ENCODE results near the gene UBE2J1.

UBE2J1 gene

DNA sequence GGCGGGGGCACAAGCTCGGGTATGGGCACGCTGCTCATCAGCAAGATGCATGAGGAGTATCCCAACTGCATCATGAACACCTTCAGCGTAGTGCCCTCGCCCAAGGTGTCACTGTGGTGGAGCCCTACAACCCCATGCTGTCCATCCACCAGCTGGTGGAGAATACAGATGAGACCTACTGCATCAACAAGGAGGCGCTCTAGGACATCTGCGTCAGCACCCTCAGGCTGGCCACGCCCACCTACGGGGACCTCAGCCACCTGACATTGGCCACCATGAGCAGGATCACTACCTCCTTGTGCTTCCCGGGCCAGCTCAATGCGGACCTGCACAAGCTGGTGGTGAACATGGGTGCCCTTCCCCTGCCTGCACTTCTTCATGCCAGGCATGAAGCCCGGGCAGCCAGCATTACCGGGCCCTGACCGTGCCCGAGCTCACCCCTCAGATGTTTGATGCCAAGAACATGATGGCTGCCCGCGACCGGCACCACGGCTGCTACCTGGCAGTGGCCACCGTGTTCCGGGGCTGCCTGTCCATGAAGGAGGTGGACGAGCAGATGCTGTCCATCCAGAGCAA, 50.2 kb downstream of the UBE2J1 start:
- Histone ChIP-seq H3K4me3 (ENCODE audit: control insufficient read depth in 1 of 7, extremely low read depth in 1 of 7, insufficient read depth in 4 of 7, low read depth in 2 of 7, low read length in 6 of 7) (no peak overlapping the region), H3K9me3 (ENCODE audit: control extremely low read depth in 1 of 5, control insufficient read depth in 4 of 5, insufficient read depth in 2 of 5, low read depth in 1 of 5, low read length in 4 of 5) (no peaks in the 10 kb centered on the region), H3K27ac (ENCODE audit: insufficient read depth in 1 of 2, low read depth in 1 of 2, low read length in 2 of 2, poor library complexity in 1 of 2, severe bottlenecking in 2 of 2) (no peak overlapping the region), H3K4me1 (ENCODE audit: control extremely low read depth in 1 of 4, control insufficient read depth in 4 of 4, insufficient read depth in 4 of 4, low read length in 3 of 4) (peaks cover 11 to 17% (median 13%) of the 10 kb centered on the region in 4 experiments), H3K36me3 (ENCODE audit: control insufficient read depth in 4 of 4, insufficient read depth in 4 of 4, low read length in 3 of 4) (no peaks in the 10 kb centered on the region), H3K27me3 (replicated peaks in 2 of 5; ENCODE audit: control insufficient read depth in 4 of 5, insufficient read depth in 5 of 5, low read length in 4 of 5) (no peaks in the 10 kb centered on the region)
- ChIA-PET CTCF (interaction anchor here (0.5 to 1.7 kb wide), 5 partner anchors 11 to 319 kb away, joined by 3 to 4 read pairs (median 3); no protein-coding TSS in a partner anchor), POLR2A (no interaction called here)
- 97% methylated on average over 16 of the region's 22 CpGs for WGBS (ENCODE audit: insufficient coverage)
- DNase-seq = no peak

DNA sequence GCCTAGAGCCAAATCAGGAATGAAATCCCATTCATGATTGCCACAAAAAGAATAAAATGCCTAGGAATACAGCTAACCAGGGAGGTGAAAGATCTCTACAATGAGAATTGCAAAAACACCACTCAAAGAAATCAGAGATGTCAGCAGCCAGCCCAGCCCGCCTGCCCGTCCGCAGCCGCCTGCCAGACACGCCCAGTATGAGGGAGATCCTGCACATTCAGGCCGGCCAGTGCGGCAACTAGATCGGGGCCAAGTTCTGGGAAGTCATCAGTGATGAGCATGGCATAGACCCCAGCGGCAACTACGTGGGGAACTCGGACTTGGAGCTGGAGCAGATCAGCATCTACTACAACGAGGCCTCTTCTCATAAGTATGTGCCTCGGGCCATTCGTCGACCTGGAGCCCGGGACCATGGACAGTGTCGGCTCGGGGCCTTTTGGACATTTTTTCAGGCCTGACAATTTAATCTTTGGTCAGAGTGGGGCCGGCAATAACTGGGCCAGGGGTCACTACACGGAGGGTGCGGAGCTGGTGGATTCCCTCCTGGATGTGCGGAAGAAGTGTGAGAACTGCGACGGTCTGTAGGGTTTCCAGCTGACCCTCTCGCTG, 50.8 kb downstream of the UBE2J1 start:
- 95% methylated on average over 24 of the region's 25 CpGs for WGBS (ENCODE audit: insufficient coverage)
- CTCF ChIA-PET = interaction anchor here (0.5 to 1.7 kb wide), 6 partner anchors 10 to 319 kb away, joined by 3 to 4 read pairs (median 3); no protein-coding TSS in a partner anchor
- POLR2A ChIA-PET = no interaction called here
- no peaks in the 10 kb centered on the region for H3K36me3 ChIP-seq (ENCODE audit: control insufficient read depth in 4 of 4, insufficient read depth in 4 of 4, low read length in 3 of 4)
- no peaks in the 10 kb centered on the region for H3K9me3 ChIP-seq (ENCODE audit: control extremely low read depth in 1 of 5, control insufficient read depth in 4 of 5, insufficient read depth in 2 of 5, low read depth in 1 of 5, low read length in 4 of 5)
- no peak overlapping the region for H3K27ac ChIP-seq (ENCODE audit: insufficient read depth in 1 of 2, low read depth in 1 of 2, low read length in 2 of 2, poor library complexity in 1 of 2, severe bottlenecking in 2 of 2)
- H3K4me1 ChIP-seq (ENCODE audit: control extremely low read depth in 1 of 4, control insufficient read depth in 4 of 4, insufficient read depth in 4 of 4, low read length in 3 of 4) = peaks cover 11 to 23% (median 14%) of the 10 kb centered on the region in 4 experiments
- no peak for DNase-seq
- no peaks in the 10 kb centered on the region for H3K27me3 ChIP-seq (replicated peaks in 2 of 5; ENCODE audit: control insufficient read depth in 4 of 5, insufficient read depth in 5 of 5, low read length in 4 of 5)
- H3K4me3 ChIP-seq (ENCODE audit: control insufficient read depth in 1 of 7, extremely low read depth in 1 of 7, insufficient read depth in 4 of 7, low read depth in 2 of 7, low read length in 6 of 7) = no peak overlapping the region

DNA sequence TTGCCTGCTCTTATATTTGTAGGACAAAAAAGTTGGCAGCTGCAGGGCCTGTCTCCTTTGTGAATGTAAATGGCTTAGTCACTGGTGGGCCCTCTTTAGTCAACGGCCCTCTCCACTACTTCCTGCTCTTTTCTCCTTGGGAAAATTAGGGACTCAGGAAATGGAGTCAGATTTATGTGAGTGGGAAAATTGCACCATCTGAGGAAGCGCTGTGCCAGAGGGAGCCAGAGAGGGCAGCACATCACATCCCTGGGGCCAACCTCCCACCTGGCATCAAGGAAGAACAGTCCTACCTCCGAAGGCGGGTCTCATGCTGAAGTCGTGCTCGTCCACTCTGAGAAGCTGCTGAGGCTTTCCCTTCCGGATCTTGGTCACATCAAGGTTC, 53.1 kb downstream of the UBE2J1 start:
- 100% methylated on average over 6 of the region's 7 CpGs for WGBS (ENCODE audit: insufficient coverage)
- Histone ChIP-seq H3K9me3 (ENCODE audit: control extremely low read depth in 1 of 5, control insufficient read depth in 4 of 5, insufficient read depth in 2 of 5, low read depth in 1 of 5, low read length in 4 of 5) (no peaks in the 10 kb centered on the region), H3K27me3 (replicated peaks in 2 of 5; ENCODE audit: control insufficient read depth in 4 of 5, insufficient read depth in 5 of 5, low read length in 4 of 5) (no peaks in the 10 kb centered on the region), H3K27ac (ENCODE audit: insufficient read depth in 1 of 2, low read depth in 1 of 2, low read length in 2 of 2, poor library complexity in 1 of 2, severe bottlenecking in 2 of 2) (no peak overlapping the region), H3K36me3 (ENCODE audit: control insufficient read depth in 4 of 4, insufficient read depth in 4 of 4, low read length in 3 of 4) (no peaks in the 10 kb centered on the region), H3K4me3 (ENCODE audit: control insufficient read depth in 1 of 7, extremely low read depth in 1 of 7, insufficient read depth in 4 of 7, low read depth in 2 of 7, low read length in 6 of 7) (no peak overlapping the region), H3K4me1 (ENCODE audit: control extremely low read depth in 1 of 4, control insufficient read depth in 4 of 4, insufficient read depth in 4 of 4, low read length in 3 of 4) (peaks cover 11 to 25% (median 16%) of the 10 kb centered on the region in 4 experiments)
- POLR2A ChIA-PET = no interaction called here
- CTCF ChIA-PET = interaction anchor here (1.0 to 1.7 kb wide), 2 partner anchors 8 to 16 kb away, joined by 3 read pairs; no protein-coding TSS in a partner anchor
- DNase-seq = no peak

DNA sequence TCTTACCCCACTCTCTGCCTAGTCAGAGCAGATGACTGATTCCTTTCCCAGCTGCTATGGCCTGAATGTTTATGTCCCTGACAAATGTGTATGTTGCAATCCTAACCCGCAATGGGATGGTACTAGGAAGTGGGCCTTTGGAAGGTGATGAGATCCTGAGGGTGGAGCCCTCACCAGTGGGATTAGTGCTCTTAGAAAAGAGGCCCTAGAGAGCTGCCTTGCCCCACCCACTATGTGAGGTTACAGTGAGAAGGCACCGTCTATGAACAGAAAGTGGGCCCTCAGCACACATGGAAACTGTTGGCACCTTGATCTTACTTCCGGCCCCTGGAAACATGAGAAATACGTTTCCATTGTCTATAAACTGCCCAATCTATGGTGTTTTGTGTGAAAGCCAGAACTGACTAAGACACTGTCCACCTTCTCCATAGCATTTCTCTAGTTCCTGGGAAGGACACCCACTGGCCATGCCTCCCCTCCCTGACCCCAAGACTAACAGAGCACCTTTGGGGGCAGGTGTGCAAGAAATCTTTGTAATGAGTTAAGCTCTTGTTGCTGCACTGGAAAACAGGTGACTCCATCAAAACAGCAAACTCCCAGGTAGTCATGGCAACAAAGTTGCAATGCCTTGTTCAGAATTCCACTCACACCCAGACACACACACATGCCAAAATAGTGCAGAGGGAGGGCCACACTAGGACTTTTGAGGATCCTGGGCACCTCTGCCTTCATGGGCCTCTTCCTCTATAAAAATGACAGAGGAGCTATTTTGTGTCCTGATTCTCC, 53.6 kb downstream of the UBE2J1 start:
- H3K27me3 ChIP-seq (replicated peaks in 2 of 5; ENCODE audit: control insufficient read depth in 4 of 5, insufficient read depth in 5 of 5, low read length in 4 of 5) = no peaks in the 10 kb centered on the region
- 71% methylated on average over 3 of the region's 4 CpGs for WGBS (ENCODE audit: insufficient coverage)
- H3K9me3 ChIP-seq (ENCODE audit: control extremely low read depth in 1 of 5, control insufficient read depth in 4 of 5, insufficient read depth in 2 of 5, low read depth in 1 of 5, low read length in 4 of 5) = no peaks in the 10 kb centered on the region
- ChIA-PET CTCF (interaction anchor here (0.6 to 1.7 kb wide), 9 partner anchors 9 to 317 kb away, joined by 3 to 5 read pairs (median 3); no protein-coding TSS in a partner anchor), POLR2A (no interaction called here)
- peaks cover 11 to 25% (median 16%) of the 10 kb centered on the region in 4 experiments for H3K4me1 ChIP-seq (ENCODE audit: control extremely low read depth in 1 of 4, control insufficient read depth in 4 of 4, insufficient read depth in 4 of 4, low read length in 3 of 4)
- H3K4me3 ChIP-seq (ENCODE audit: control insufficient read depth in 1 of 7, extremely low read depth in 1 of 7, insufficient read depth in 4 of 7, low read depth in 2 of 7, low read length in 6 of 7) = no peak overlapping the region
- peak in 2 of 3 donors; percentile 33 to 43 for DNase-seq
- no peaks in the 10 kb centered on the region for H3K36me3 ChIP-seq (ENCODE audit: control insufficient read depth in 4 of 4, insufficient read depth in 4 of 4, low read length in 3 of 4)
- H3K27ac ChIP-seq (ENCODE audit: insufficient read depth in 1 of 2, low read depth in 1 of 2, low read length in 2 of 2, poor library complexity in 1 of 2, severe bottlenecking in 2 of 2) = no peak overlapping the region

DNA sequence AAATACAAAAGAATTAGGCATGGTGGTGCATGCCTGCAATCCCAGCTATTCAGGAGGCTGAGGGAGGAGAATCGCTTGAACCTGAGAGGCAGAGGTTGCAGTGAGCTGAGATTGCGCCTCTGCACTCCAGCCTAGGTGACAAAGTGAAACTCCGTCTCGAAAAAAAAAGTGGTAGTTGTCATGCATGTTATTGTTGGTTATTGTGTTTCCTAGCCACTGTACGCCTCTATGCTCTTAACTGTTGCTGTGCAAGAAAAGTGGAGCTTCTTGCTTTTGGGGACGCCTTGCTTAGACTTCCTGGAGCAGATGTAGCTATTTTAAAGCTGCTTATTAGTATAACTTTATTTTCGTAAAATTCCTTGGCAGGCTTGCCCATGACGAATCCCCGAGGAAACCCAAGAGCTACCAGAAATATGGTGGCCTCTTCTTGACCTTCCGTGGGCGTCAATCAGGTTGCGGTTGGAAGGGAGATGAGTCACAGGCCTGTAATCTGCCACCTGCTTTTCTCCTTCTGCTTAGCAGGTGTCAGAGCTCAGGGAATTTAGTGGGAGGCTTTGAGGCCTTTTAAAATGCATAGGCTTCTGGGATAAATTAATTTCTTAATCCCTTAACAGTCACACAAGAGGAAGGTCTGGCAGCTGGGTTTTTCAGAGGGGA, 54.7 kb downstream of the UBE2J1 start:
- H3K27ac ChIP-seq (ENCODE audit: insufficient read depth in 1 of 2, low read depth in 1 of 2, low read length in 2 of 2, poor library complexity in 1 of 2, severe bottlenecking in 2 of 2) = no peak overlapping the region

DNA sequence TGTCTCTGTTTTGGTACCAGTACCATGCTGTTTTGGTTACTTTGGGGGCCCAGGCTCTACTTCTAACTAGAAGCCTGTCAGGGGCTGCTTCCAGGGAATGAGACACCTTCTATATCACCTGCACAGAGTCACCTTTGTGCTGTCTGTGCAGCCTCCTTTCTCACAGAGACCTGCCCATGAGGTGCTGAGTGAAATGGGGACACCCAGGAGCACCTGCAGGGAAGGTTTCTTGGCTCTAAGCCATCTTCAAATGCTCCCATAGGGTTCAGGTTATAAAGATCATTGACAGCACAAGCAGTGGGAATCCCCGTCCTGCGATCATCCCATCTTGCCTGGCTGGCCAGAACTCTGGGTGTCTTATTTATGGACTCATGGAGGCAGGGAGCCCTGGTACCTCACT, 56.5 kb downstream of the UBE2J1 start:
- no peak overlapping the region for H3K4me3 ChIP-seq (ENCODE audit: control insufficient read depth in 1 of 7, extremely low read depth in 1 of 7, insufficient read depth in 4 of 7, low read depth in 2 of 7, low read length in 6 of 7)
- no peaks in the 10 kb centered on the region for H3K27me3 ChIP-seq (replicated peaks in 2 of 5; ENCODE audit: control insufficient read depth in 4 of 5, insufficient read depth in 5 of 5, low read length in 4 of 5)
- peaks cover 11 to 25% (median 16%) of the 10 kb centered on the region in 4 experiments for H3K4me1 ChIP-seq (ENCODE audit: control extremely low read depth in 1 of 4, control insufficient read depth in 4 of 4, insufficient read depth in 4 of 4, low read length in 3 of 4)
- H3K27ac ChIP-seq (ENCODE audit: insufficient read depth in 1 of 2, low read depth in 1 of 2, low read length in 2 of 2, poor library complexity in 1 of 2, severe bottlenecking in 2 of 2) = no peak overlapping the region
- no peaks in the 10 kb centered on the region for H3K36me3 ChIP-seq (ENCODE audit: control insufficient read depth in 4 of 4, insufficient read depth in 4 of 4, low read length in 3 of 4)
- ChIA-PET POLR2A (no interaction called here), CTCF (no interaction called here)
- H3K9me3 ChIP-seq (ENCODE audit: control extremely low read depth in 1 of 5, control insufficient read depth in 4 of 5, insufficient read depth in 2 of 5, low read depth in 1 of 5, low read length in 4 of 5) = no peaks in the 10 kb centered on the region
- DNase-seq = no peak
- WGBS (ENCODE audit: insufficient coverage) = 100% methylated on average over 2 of the region's 2 CpGs

More for the DNA sequence above, 54.7 kb downstream of the UBE2J1 start:
- DNase-seq = peak; percentile 67 to 88 (median 87)
- POLR2A ChIA-PET = no interaction called here
- H3K4me1 ChIP-seq (ENCODE audit: control extremely low read depth in 1 of 4, control insufficient read depth in 4 of 4, insufficient read depth in 4 of 4, low read length in 3 of 4) = peaks cover 11 to 25% (median 16%) of the 10 kb centered on the region in 4 experiments
- no peaks in the 10 kb centered on the region for H3K36me3 ChIP-seq (ENCODE audit: control insufficient read depth in 4 of 4, insufficient read depth in 4 of 4, low read length in 3 of 4)
- WGBS (ENCODE audit: insufficient coverage) = 84% methylated on average over 9 of the region's 12 CpGs
- H3K4me3 ChIP-seq (ENCODE audit: control insufficient read depth in 1 of 7, extremely low read depth in 1 of 7, insufficient read depth in 4 of 7, low read depth in 2 of 7, low read length in 6 of 7) = peak overlapping the region in 1 of 7 experiments; percentile 45
- H3K27me3 ChIP-seq (replicated peaks in 2 of 5; ENCODE audit: control insufficient read depth in 4 of 5, insufficient read depth in 5 of 5, low read length in 4 of 5) = no peaks in the 10 kb centered on the region
- CTCF ChIA-PET = interaction anchor here (0.6 to 1.7 kb wide), 10 partner anchors 8 to 315 kb away, joined by 3 to 5 read pairs (median 3); no protein-coding TSS in a partner anchor
- H3K9me3 ChIP-seq (ENCODE audit: control extremely low read depth in 1 of 5, control insufficient read depth in 4 of 5, insufficient read depth in 2 of 5, low read depth in 1 of 5, low read length in 4 of 5) = no peaks in the 10 kb centered on the region

Data from common myeloid progenitor, CD34-positive (primary cell).